ENCODE data around the gene C19orf38. TPM values are rescaled to one million over a fixed set of nuclear protein-coding genes. Genes with fewer than 3 reads are reported as not detected.
A peak's percentile ranks its signal among the peaks of the same experiment; 100 is the strongest.

The C19orf38 gene
- 1 to 10 TPM; 1.1 to 1.8 TPM for total RNA-seq

- ChIA-PET CTCF (interaction anchor here (0.6 to 1.3 kb wide), 3 partner anchors 10 to 470 kb away, joined by 4 to 5 read pairs (median 4); no protein-coding TSS in a partner anchor), POLR2A (no interaction called here)
- H3K36me3 Mint-ChIP-seq (ENCODE audit: low read depth), result peaks cover 7% of the 10 kb centered on the region
- H3K4me1 Mint-ChIP-seq, result peaks cover 11% of the 10 kb centered on the region
- no peak within 1 kb of the TSS for H3K4me3 Mint-ChIP-seq
- H3K27ac Mint-ChIP-seq, result no peak within 1 kb of the TSS
- DNase-seq, result no peak
- H3K9me3 Mint-ChIP-seq, result peaks cover 9% of the 10 kb centered on the region
- H3K27me3 Mint-ChIP-seq, result peaks cover 2% of the 10 kb centered on the region
Measured at GRCh38 chr19:10848230-10848856, at the start of gene C19orf38. TSS of gene C19orf38 (plus strand) at chr19:10848415. CDS start at chr19:10848509, 94 bp downstream.

DNA sequence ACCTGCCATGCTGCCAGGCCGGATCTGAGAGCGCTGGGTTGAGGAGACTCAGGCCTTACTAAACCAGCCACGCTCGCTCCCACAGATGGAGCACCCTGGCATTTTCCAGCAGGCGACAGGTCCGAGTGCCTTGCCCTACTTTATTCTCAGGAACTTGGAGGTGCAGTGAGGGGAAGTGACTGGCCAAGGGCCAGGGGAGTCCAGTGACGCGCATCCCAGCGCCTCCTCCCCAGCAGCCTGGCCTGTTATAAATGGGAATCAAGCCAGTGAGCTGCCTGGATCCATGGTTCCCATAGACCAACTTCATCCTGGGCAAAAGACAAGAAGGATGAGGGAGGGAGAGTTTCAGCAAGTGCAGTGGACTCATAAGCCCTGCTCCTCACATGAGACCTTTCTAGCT, 47.7 kb upstream of the C19orf38 start:
- POLR2A ChIA-PET, result interaction anchor here (1.0 to 2.0 kb wide), 2 partner anchors 69 to 82 kb away, joined by 3 to 5 read pairs; no protein-coding TSS in a partner anchor
- Mint-ChIP-seq H3K4me3 (no peak overlapping the region), H3K9me3 (no peaks in the 10 kb centered on the region), H3K27ac (no peak overlapping the region), H3K27me3 (no peaks in the 10 kb centered on the region), H3K4me1 (peaks cover 42% of the 10 kb centered on the region), H3K36me3 (ENCODE audit: low read depth) (peaks cover 73% of the 10 kb centered on the region)
- no peak for DNase-seq
- CTCF ChIA-PET, result no interaction called here

DNA sequence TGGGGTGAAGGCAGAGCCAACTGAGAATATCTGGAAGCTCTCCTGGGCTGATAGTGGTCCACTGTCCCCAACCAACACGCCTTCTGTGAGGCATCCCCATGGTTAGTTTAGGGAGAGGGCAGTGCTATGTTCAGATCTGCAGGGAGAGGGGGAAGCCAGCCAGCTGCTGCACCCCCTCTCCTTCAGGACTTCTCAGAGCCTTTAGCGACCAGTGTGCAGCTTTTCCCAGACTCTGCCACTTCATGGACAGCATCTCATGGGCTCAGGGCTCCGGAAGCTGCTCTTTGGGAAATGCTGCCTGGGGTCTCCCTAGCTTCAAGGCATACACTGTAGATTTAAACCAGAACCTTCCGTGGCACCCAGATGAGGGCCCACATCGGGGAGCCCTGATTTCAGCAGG, 45.7 kb upstream of the C19orf38 start:
- POLR2A ChIA-PET, result no interaction called here
- H3K27ac Mint-ChIP-seq, result no peak overlapping the region
- H3K27me3 Mint-ChIP-seq, result no peaks in the 10 kb centered on the region
- H3K36me3 Mint-ChIP-seq (ENCODE audit: low read depth), result peaks cover 67% of the 10 kb centered on the region
- CTCF ChIA-PET, result no interaction called here
- no peaks in the 10 kb centered on the region for H3K9me3 Mint-ChIP-seq
- peaks cover 27% of the 10 kb centered on the region for H3K4me1 Mint-ChIP-seq
- DNase-seq, result no peak
- no peak overlapping the region for H3K4me3 Mint-ChIP-seq

GRCh38 chr19:10803252-10803651, 45.0 kb upstream of the C19orf38 start:
- no peak for DNase-seq
- H3K36me3 Mint-ChIP-seq (ENCODE audit: low read depth), result peaks cover 65% of the 10 kb centered on the region
- H3K4me1 Mint-ChIP-seq, result peaks cover 24% of the 10 kb centered on the region
- CTCF ChIA-PET, result no interaction called here
- no peak overlapping the region for H3K4me3 Mint-ChIP-seq
- no peaks in the 10 kb centered on the region for H3K27me3 Mint-ChIP-seq
- H3K9me3 Mint-ChIP-seq, result peaks cover under 1% of the 10 kb centered on the region
- POLR2A ChIA-PET, result interaction anchor here (0.6 kb wide), 1 partner anchor 73 kb away, joined by 3 read pairs; no protein-coding TSS in a partner anchor
- H3K27ac Mint-ChIP-seq, result peak overlapping the region; percentile 26

- Mint-ChIP-seq H3K27me3 (no peaks in the 10 kb centered on the region), H3K9me3 (peaks cover 8% of the 10 kb centered on the region), H3K27ac (peak overlapping the region; percentile 47), H3K4me3 (no peak overlapping the region), H3K36me3 (ENCODE audit: low read depth) (peaks cover 70% of the 10 kb centered on the region), H3K4me1 (peaks cover 24% of the 10 kb centered on the region)
- CTCF ChIA-PET, result no interaction called here
- DNase-seq, result no peak
- POLR2A ChIA-PET, result interaction anchor here (1.0 kb wide), 1 partner anchor 15 kb away, joined by 3 read pairs; no protein-coding TSS in a partner anchor
Measured at GRCh38 chr19:10805065-10805757, 43.0 kb upstream of the C19orf38 start.

GRCh38 chr19:10805758-10806247, 42.4 kb upstream of the C19orf38 start:
- H3K9me3 Mint-ChIP-seq, result peaks cover 8% of the 10 kb centered on the region
- DNase-seq, result no peak
- no peaks in the 10 kb centered on the region for H3K27me3 Mint-ChIP-seq
- no peak overlapping the region for H3K27ac Mint-ChIP-seq
- ChIA-PET POLR2A (interaction anchor here (1.0 to 2.0 kb wide), 4 partner anchors 8 to 88 kb away, joined by 3 to 5 read pairs (median 4); partner anchors contain the start of genes DNM2 and TMED1), CTCF (interaction anchor here (1.2 kb wide), 1 partner anchor 11 kb away, joined by 3 read pairs; no protein-coding TSS in a partner anchor)
- no peak overlapping the region for H3K4me3 Mint-ChIP-seq
- H3K4me1 Mint-ChIP-seq, result peaks cover 29% of the 10 kb centered on the region
- peaks cover 70% of the 10 kb centered on the region for H3K36me3 Mint-ChIP-seq (ENCODE audit: low read depth)

- H3K4me1 Mint-ChIP-seq, result peaks cover 50% of the 10 kb centered on the region
- peak overlapping the region; percentile 22 for H3K4me3 Mint-ChIP-seq
- H3K27ac Mint-ChIP-seq, result peak overlapping the region; percentile 83
- ChIA-PET CTCF (interaction anchor here (0.8 to 1.5 kb wide), 4 partner anchors 12 to 92 kb away, joined by 3 to 8 read pairs (median 5); partner anchors contain the start of genes CARM1 and DNM2), POLR2A (interaction anchor here (0.6 to 1.6 kb wide), 5 partner anchors 11 to 91 kb away, joined by 3 to 9 read pairs (median 4); partner anchors contain the start of genes DNM2 and TMED1)
- H3K36me3 Mint-ChIP-seq (ENCODE audit: low read depth), result peaks cover 54% of the 10 kb centered on the region
- H3K9me3 Mint-ChIP-seq, result peaks cover 8% of the 10 kb centered on the region
- peak; percentile 80 for DNase-seq
- H3K27me3 Mint-ChIP-seq, result no peaks in the 10 kb centered on the region
Measured at GRCh38 chr19:10808937-10809649, 39.1 kb upstream of the C19orf38 start.

- Mint-ChIP-seq H3K4me1 (peaks cover 54% of the 10 kb centered on the region), H3K27me3 (no peaks in the 10 kb centered on the region), H3K36me3 (ENCODE audit: low read depth) (peaks cover 55% of the 10 kb centered on the region), H3K4me3 (no peak overlapping the region), H3K9me3 (peaks cover 8% of the 10 kb centered on the region), H3K27ac (peak overlapping the region; percentile 83)
- POLR2A ChIA-PET, result interaction anchor here (0.6 to 1.6 kb wide), 5 partner anchors 12 to 92 kb away, joined by 3 to 9 read pairs (median 4); partner anchors contain the start of genes DNM2 and TMED1
- no peak for DNase-seq
- CTCF ChIA-PET, result interaction anchor here (0.8 to 1.5 kb wide), 5 partner anchors 11 to 92 kb away, joined by 3 to 8 read pairs (median 6); partner anchors contain the start of genes CARM1 and DNM2
Measured at GRCh38 chr19:10809651-10810285, 38.4 kb upstream of the C19orf38 start.

DNA sequence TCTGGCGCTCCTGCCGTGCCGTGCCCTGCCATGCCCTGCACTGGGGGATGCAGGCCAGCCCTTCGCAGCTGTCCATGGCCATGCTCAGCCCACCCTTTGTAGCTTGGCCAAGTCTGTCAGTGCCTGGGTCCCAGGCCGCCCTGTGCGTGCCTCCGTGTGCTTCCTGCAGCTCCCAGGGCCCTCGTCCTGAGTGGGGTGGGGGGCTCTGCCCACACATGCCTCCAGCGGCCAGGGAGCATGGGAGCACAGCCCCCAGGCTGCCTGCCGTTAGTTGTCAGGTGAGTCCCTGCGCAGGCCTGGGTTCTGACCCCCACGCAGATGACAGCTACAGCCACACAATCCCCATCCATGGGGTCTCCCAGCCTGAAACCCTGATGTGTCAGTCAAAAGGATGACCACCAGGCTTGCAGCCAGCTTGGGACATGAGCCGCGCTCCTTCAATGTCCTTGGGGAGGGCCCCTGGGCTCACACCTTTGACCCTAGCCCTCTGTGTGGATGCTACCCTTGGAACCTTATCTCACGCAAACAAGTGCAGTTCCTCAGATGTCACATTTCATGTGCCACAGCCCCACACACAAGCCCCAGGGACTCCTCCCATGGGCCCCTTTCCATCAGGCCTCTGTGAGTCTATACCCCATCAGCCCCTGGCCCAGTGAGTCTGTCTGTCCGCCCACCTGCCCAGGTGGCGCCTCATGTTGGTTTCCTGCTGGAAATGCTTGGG, 36.7 kb upstream of the C19orf38 start:
- Mint-ChIP-seq H3K36me3 (ENCODE audit: low read depth) (peaks cover 52% of the 10 kb centered on the region), H3K27ac (no peak overlapping the region), H3K9me3 (peaks cover 8% of the 10 kb centered on the region), H3K4me1 (peaks cover 58% of the 10 kb centered on the region), H3K4me3 (no peak overlapping the region), H3K27me3 (no peaks in the 10 kb centered on the region)
- DNase-seq, result no peak
- CTCF ChIA-PET, result no interaction called here
- POLR2A ChIA-PET, result interaction anchor here (1.2 kb wide), 1 partner anchor 93 kb away, joined by 3 read pairs; no protein-coding TSS in a partner anchor

- peaks cover 58% of the 10 kb centered on the region for H3K4me1 Mint-ChIP-seq
- peaks cover 8% of the 10 kb centered on the region for H3K9me3 Mint-ChIP-seq
- H3K36me3 Mint-ChIP-seq (ENCODE audit: low read depth), result peaks cover 56% of the 10 kb centered on the region
- peak overlapping the region; percentile 82 for H3K27ac Mint-ChIP-seq
- ChIA-PET POLR2A (no interaction called here), CTCF (interaction anchor here (0.6 kb wide), 1 partner anchor 102 kb away, joined by 3 read pairs; no protein-coding TSS in a partner anchor)
- no peak overlapping the region for H3K4me3 Mint-ChIP-seq
- no peak for DNase-seq
- H3K27me3 Mint-ChIP-seq, result no peaks in the 10 kb centered on the region
Measured at GRCh38 chr19:10812196-10812595, 36.0 kb upstream of the C19orf38 start.

- Mint-ChIP-seq H3K27ac (peak overlapping the region; percentile 82), H3K4me1 (peaks cover 56% of the 10 kb centered on the region), H3K9me3 (peaks cover 8% of the 10 kb centered on the region), H3K4me3 (no peak overlapping the region), H3K36me3 (ENCODE audit: low read depth) (peaks cover 58% of the 10 kb centered on the region), H3K27me3 (no peaks in the 10 kb centered on the region)
- POLR2A ChIA-PET, result no interaction called here
- CTCF ChIA-PET, result interaction anchor here (0.9 kb wide), 1 partner anchor 95 kb away, joined by 3 read pairs; the partner anchor contains the start of gene DNM2
- peak; percentile 60 for DNase-seq
Measured at GRCh38 chr19:10812902-10813404, 35.3 kb upstream of the C19orf38 start.

Data from activated CD4-positive, alpha-beta memory T cell treated with anti-CD3 and anti-CD28 coated beads, Interleukin-2, amount 10 ng/mL, durations not matched to agents 7 days and 5 days (primary cell).